Large intestine (tissue), 3 donors: ENCODE measurements around the gene KCNH6. TPM values are rescaled to one million over a fixed set of nuclear protein-coding genes. Genes with fewer than 3 reads are reported as not detected.

Experiments
- DNase-seq, 2 donors: peaks; one replicate each; pipeline versions ENCODE4 v3.0.0 to v3.0.0-alpha.2; 2013
- H3K27ac ChIP-seq: one replicate; pipeline ENCODE4 v1.5.1; 2013; ENCODE audit warnings: low read length
- H3K27me3 ChIP-seq: 2 replicates; pipeline ENCODE4 v1.6.1; 2013; ENCODE audit warnings: low read length; ENCODE audit not compliant: control insufficient read depth, insufficient read depth
- H3K36me3 ChIP-seq: 2 replicates; pipeline ENCODE4 v1.6.1; 2013; ENCODE audit warnings: low read length; ENCODE audit not compliant: control insufficient read depth, insufficient read depth
- H3K4me1 ChIP-seq: one replicate; pipeline ENCODE4 v1.6.1; 2013; ENCODE audit warnings: low read length; ENCODE audit not compliant: control insufficient read depth, insufficient read depth
- H3K4me3 ChIP-seq: one replicate; pipeline ENCODE4 v1.5.1; 2013; ENCODE audit warnings: low read length
- H3K9me3 ChIP-seq: one replicate; pipeline ENCODE4 v1.6.1; 2013; ENCODE audit warnings: mild to moderate bottlenecking, low read depth, low read length, moderate library complexity; ENCODE audit not compliant: control insufficient read depth
- WGBS: methylation state at CpG from one replicate; pipeline ENCODE4 v1.1.5; 2013; ENCODE audit warnings: low lambda C conversion rate; ENCODE audit not compliant: insufficient coverage; 5-methylcytosine and 5-hydroxymethylcytosine counted together
- polyA plus RNA-seq: library from polyadenylated mRNA; unstranded; fragments of 120-200 nt; gene quantifications from one replicate; pipeline ENCODE4 v1.2.1, GENCODE V29; 2013

The KCNH6 gene
- polyA plus RNA-seq, 1 donor: 6.9 TPM

DNA sequence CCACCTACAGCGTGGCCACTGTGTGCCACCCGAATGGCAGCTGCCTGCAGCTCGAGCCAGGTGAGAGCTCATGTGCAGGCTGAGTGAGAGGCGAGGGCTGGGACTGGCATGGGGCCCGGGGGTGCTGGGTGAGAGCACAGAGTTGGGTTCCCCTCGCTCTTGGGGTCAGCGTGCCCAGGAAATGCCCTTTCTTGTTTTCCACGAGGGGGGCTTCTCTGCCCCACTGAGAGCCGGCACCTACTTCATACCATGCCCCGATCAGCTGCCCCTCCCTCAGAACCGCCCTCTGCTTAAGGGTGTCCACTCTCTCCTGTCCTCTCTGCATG is 36.2 kb upstream of the KCNH6 start:
- no CpG with 5 or more reads among the region's 11 CpGs for WGBS
- H3K9me3 ChIP-seq: no peaks in the 10 kb centered on the region
- DNase-seq: no peak
- no peak overlapping the region for H3K27ac ChIP-seq
- H3K4me1 ChIP-seq: no peaks in the 10 kb centered on the region
- no peak overlapping the region for H3K4me3 ChIP-seq
- H3K36me3 ChIP-seq: peaks cover 89% of the 10 kb centered on the region
- H3K27me3 ChIP-seq: no peaks in the 10 kb centered on the region

DNA sequence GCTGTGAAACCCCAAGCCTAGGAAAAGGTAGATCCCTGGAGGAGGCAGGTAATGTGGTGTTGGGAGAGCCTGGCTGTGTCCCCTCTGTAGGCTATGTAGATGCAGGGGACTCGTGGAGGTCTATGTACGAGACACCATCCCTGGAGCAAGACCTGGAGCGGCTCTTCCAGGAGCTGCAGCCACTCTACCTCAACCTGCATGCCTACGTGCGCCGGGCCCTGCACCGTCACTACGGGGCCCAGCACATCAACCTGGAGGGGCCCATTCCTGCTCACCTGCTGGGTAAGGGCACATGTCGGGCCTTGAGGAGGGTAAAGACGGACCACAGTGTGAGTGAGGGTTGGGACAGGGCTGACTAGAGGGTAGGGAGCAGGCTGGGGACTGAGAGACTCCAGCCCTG is 34.3 kb upstream of the KCNH6 start:
- no CpG with 5 or more reads among the region's 10 CpGs for WGBS
- H3K4me1 ChIP-seq: no peaks in the 10 kb centered on the region
- DNase-seq: no peak
- no peak overlapping the region for H3K27ac ChIP-seq
- no peak overlapping the region for H3K4me3 ChIP-seq
- no peaks in the 10 kb centered on the region for H3K9me3 ChIP-seq
- peaks cover 89% of the 10 kb centered on the region for H3K36me3 ChIP-seq
- no peaks in the 10 kb centered on the region for H3K27me3 ChIP-seq

- H3K27me3 ChIP-seq: no peaks in the 10 kb centered on the region
- no peak overlapping the region for H3K27ac ChIP-seq
- no peak for DNase-seq
- no peak overlapping the region for H3K4me3 ChIP-seq
- H3K4me1 ChIP-seq: no peaks in the 10 kb centered on the region
- WGBS: 80% methylated on average over 1 of the region's 6 CpGs
- H3K36me3 ChIP-seq: peaks cover 89% of the 10 kb centered on the region
- no peaks in the 10 kb centered on the region for H3K9me3 ChIP-seq
Observed at GRCh38 chr17:63489291-63489690, 33.9 kb upstream of the KCNH6 start.

GRCh38 chr17:63490329-63490728 is 32.8 kb upstream of the KCNH6 start:
- H3K27ac ChIP-seq: no peak overlapping the region
- no CpG with 5 or more reads among the region's 10 CpGs for WGBS
- no peak for DNase-seq
- H3K36me3 ChIP-seq: peaks cover 89% of the 10 kb centered on the region
- H3K9me3 ChIP-seq: no peaks in the 10 kb centered on the region
- no peaks in the 10 kb centered on the region for H3K27me3 ChIP-seq
- H3K4me1 ChIP-seq: no peaks in the 10 kb centered on the region
- no peak overlapping the region for H3K4me3 ChIP-seq

GRCh38 chr17:63490858-63491400 is 32.2 kb upstream of the KCNH6 start:
- no peaks in the 10 kb centered on the region for H3K27me3 ChIP-seq
- no peak overlapping the region for H3K27ac ChIP-seq
- H3K4me3 ChIP-seq: no peak overlapping the region
- H3K4me1 ChIP-seq: no peaks in the 10 kb centered on the region
- no peak for DNase-seq
- peaks cover 95% of the 10 kb centered on the region for H3K36me3 ChIP-seq
- no CpG with 5 or more reads among the region's 22 CpGs for WGBS
- no peaks in the 10 kb centered on the region for H3K9me3 ChIP-seq

GRCh38 chr17:63491413-63491812 is 31.7 kb upstream of the KCNH6 start:
- DNase-seq: no peak

GRCh38 chr17:63491977-63492618 is 31.1 kb upstream of the KCNH6 start:
- H3K4me1 ChIP-seq: no peaks in the 10 kb centered on the region
- peaks cover 92% of the 10 kb centered on the region for H3K36me3 ChIP-seq
- WGBS: no CpG with 5 or more reads among the region's 10 CpGs
- H3K27me3 ChIP-seq: no peaks in the 10 kb centered on the region
- H3K27ac ChIP-seq: no peak overlapping the region
- H3K4me3 ChIP-seq: no peak overlapping the region
- H3K9me3 ChIP-seq: no peaks in the 10 kb centered on the region
- no peak for DNase-seq

More at GRCh38 chr17:63491413-63491812, 31.7 kb upstream of the KCNH6 start:
- Histone ChIP-seq H3K4me3 (no peak overlapping the region), H3K27me3 (no peaks in the 10 kb centered on the region), H3K36me3 (peaks cover 93% of the 10 kb centered on the region), H3K9me3 (no peaks in the 10 kb centered on the region), H3K27ac (no peak overlapping the region), H3K4me1 (no peaks in the 10 kb centered on the region)
- WGBS: no CpG with 5 or more reads among the region's 8 CpGs

GRCh38 chr17:63492940-63493339 is 30.2 kb upstream of the KCNH6 start:
- Histone ChIP-seq H3K27ac (no peak overlapping the region), H3K27me3 (no peaks in the 10 kb centered on the region), H3K9me3 (no peaks in the 10 kb centered on the region), H3K36me3 (peaks cover 88% of the 10 kb centered on the region), H3K4me3 (no peak overlapping the region), H3K4me1 (no peaks in the 10 kb centered on the region)
- DNase-seq: no peak
- no CpG with 5 or more reads among the region's 6 CpGs for WGBS

GRCh38 chr17:63493411-63493810 is 29.7 kb upstream of the KCNH6 start:
- peaks cover 86% of the 10 kb centered on the region for H3K36me3 ChIP-seq

GRCh38 chr17:63494300-63494928 is 28.7 kb upstream of the KCNH6 start:
- Histone ChIP-seq H3K4me1 (peaks cover 4% of the 10 kb centered on the region), H3K9me3 (no peaks in the 10 kb centered on the region), H3K27me3 (no peaks in the 10 kb centered on the region), H3K4me3 (no peak overlapping the region), H3K36me3 (peaks cover 76% of the 10 kb centered on the region), H3K27ac (no peak overlapping the region)
- DNase-seq: no peak
- 80% methylated on average over 2 of the region's 12 CpGs for WGBS

More at GRCh38 chr17:63493411-63493810, 29.7 kb upstream of the KCNH6 start:
- no peaks in the 10 kb centered on the region for H3K4me1 ChIP-seq
- H3K27me3 ChIP-seq: no peaks in the 10 kb centered on the region
- DNase-seq: no peak
- H3K27ac ChIP-seq: no peak overlapping the region
- H3K4me3 ChIP-seq: no peak overlapping the region
- WGBS: no CpG with 5 or more reads among the region's 9 CpGs
- no peaks in the 10 kb centered on the region for H3K9me3 ChIP-seq

DNA sequence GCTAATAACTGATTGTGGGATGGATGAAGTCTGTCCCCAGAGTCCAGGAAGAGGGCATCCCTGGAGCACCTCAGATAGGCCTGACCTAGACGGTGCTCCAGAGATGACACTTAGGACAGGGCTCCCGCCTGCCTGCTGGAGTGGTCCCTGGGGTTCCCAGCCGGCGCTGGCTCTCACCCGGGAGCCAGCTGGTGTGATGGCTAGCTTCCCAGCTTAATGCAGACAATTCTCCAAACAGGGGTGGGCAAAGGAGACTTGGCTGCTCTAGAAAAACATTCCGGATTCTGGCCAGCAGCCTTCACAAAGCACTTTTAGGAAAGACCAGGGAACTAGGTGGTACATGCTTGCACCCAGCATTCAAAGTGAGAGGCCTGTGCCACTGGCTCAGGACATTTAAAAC is 27.7 kb upstream of the KCNH6 start:
- no peak for DNase-seq
- Histone ChIP-seq H3K4me3 (no peak overlapping the region), H3K4me1 (peaks cover 5% of the 10 kb centered on the region), H3K27me3 (no peaks in the 10 kb centered on the region), H3K27ac (no peak overlapping the region), H3K9me3 (no peaks in the 10 kb centered on the region), H3K36me3 (peaks cover 65% of the 10 kb centered on the region)
- WGBS: no CpG with 5 or more reads among the region's 6 CpGs
